Nephron progenitor cell (in vitro differentiated cells): Measurements from ENCODE around the gene ANKRD33B.

ENCODE experiments used
- DNase-seq: peaks from one replicate; pipeline ENCODE4 v3.0.0; 2021
- H3K27ac Mint-ChIP-seq: 2 replicates; pipeline ENCODE4 v1.8.0; 2021; ENCODE audit warnings: mild to moderate bottlenecking, moderate library complexity, mixed read lengths
- H3K27me3 Mint-ChIP-seq: 2 replicates; pipeline ENCODE4 v1.8.0; 2021; ENCODE audit warnings: mild to moderate bottlenecking, low read depth, mixed read lengths; ENCODE audit not compliant: poor library complexity
- H3K36me3 Mint-ChIP-seq: 2 replicates; pipeline ENCODE4 v1.8.0; 2021; ENCODE audit warnings: low read depth, mixed read lengths
- H3K4me1 Mint-ChIP-seq: 2 replicates; pipeline ENCODE4 v1.8.0; 2021; ENCODE audit warnings: mixed read lengths
- H3K4me3 Mint-ChIP-seq: 2 replicates; pipeline ENCODE4 v1.8.0; 2021; ENCODE audit warnings: mild to moderate bottlenecking, moderate library complexity, mixed read lengths
- H3K9me3 Mint-ChIP-seq: 2 replicates; pipeline ENCODE4 v1.8.0; 2021; ENCODE audit warnings: mild to moderate bottlenecking, moderate library complexity, mixed read lengths
- TF ChIP-seq, protein P1 (sequence below): fragments of 200-600 bp; sonication (generic); IDR thresholded peaks from 2 replicates; pipeline ENCODE4 v1.5.0; 2021; ENCODE audit warnings: antibody characterized with exemption

Gene ANKRD33B

GRCh38 chr5:10619649-10620048 is 55.8 kb downstream of the ANKRD33B start:
- Mint-ChIP-seq H3K36me3 (peaks cover 17% of the 10 kb centered on the region), H3K4me1 (peaks cover 5% of the 10 kb centered on the region), H3K27ac (no peak overlapping the region), H3K27me3 (peaks cover 3% of the 10 kb centered on the region), H3K9me3 (peaks cover 22% of the 10 kb centered on the region), H3K4me3 (no peak overlapping the region)
- no peak for DNase-seq
- TF ChIP-seq, protein P1, sequence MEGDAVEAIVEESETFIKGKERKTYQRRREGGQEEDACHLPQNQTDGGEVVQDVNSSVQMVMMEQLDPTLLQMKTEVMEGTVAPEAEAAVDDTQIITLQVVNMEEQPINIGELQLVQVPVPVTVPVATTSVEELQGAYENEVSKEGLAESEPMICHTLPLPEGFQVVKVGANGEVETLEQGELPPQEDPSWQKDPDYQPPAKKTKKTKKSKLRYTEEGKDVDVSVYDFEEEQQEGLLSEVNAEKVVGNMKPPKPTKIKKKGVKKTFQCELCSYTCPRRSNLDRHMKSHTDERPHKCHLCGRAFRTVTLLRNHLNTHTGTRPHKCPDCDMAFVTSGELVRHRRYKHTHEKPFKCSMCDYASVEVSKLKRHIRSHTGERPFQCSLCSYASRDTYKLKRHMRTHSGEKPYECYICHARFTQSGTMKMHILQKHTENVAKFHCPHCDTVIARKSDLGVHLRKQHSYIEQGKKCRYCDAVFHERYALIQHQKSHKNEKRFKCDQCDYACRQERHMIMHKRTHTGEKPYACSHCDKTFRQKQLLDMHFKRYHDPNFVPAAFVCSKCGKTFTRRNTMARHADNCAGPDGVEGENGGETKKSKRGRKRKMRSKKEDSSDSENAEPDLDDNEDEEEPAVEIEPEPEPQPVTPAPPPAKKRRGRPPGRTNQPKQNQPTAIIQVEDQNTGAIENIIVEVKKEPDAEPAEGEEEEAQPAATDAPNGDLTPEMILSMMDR, result no peak

GRCh38 chr5:10620346-10620745 is 56.5 kb downstream of the ANKRD33B start:
- DNase-seq, result no peak
- Mint-ChIP-seq H3K36me3 (peaks cover 17% of the 10 kb centered on the region), H3K9me3 (peaks cover 22% of the 10 kb centered on the region), H3K27ac (no peak overlapping the region), H3K4me3 (no peak overlapping the region), H3K27me3 (peaks cover 3% of the 10 kb centered on the region), H3K4me1 (peaks cover 5% of the 10 kb centered on the region)
- TF ChIP-seq, protein P1, result no peak

GRCh38 chr5:10621832-10622231 is 58.0 kb downstream of the ANKRD33B start:
- Mint-ChIP-seq H3K27me3 (peaks cover 3% of the 10 kb centered on the region), H3K9me3 (peaks cover 22% of the 10 kb centered on the region), H3K4me3 (no peak overlapping the region), H3K27ac (no peak overlapping the region), H3K36me3 (peaks cover 17% of the 10 kb centered on the region), H3K4me1 (peaks cover 17% of the 10 kb centered on the region)
- DNase-seq, result no peak
- TF ChIP-seq, protein P1, result no peak

DNA sequence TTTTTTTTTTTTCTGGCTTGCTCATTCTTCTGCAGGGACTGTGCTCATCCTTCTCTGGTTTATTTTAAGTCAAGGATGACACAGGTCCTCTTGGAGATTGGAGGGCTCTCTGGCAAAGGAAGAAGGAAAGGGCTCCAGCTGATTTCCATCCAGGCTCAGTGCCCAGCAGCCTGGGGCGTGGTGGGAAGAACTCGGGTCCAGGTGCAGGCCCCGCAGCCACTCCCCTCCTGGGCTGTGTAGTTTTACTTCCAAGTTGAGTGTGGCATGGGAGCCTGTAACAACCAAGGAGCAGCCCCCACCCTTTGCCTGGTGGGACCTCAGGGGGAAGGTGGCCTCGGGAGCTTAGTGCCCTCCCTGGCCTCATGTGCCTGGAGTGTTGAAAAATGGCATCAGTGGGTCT is 58.9 kb downstream of the ANKRD33B start:
- peaks cover 26% of the 10 kb centered on the region for H3K4me1 Mint-ChIP-seq
- H3K4me3 Mint-ChIP-seq, result no peak overlapping the region
- H3K27me3 Mint-ChIP-seq, result peaks cover 3% of the 10 kb centered on the region
- no peak for DNase-seq
- no peak overlapping the region for H3K27ac Mint-ChIP-seq
- H3K36me3 Mint-ChIP-seq, result peaks cover 17% of the 10 kb centered on the region
- H3K9me3 Mint-ChIP-seq, result peaks cover 22% of the 10 kb centered on the region
- TF ChIP-seq, protein P1, result no peak

GRCh38 chr5:10623305-10623910 is 59.5 kb downstream of the ANKRD33B start:
- peaks cover 17% of the 10 kb centered on the region for H3K36me3 Mint-ChIP-seq
- TF ChIP-seq, protein P1, result no peak
- no peak overlapping the region for H3K4me3 Mint-ChIP-seq
- H3K9me3 Mint-ChIP-seq, result peaks cover 22% of the 10 kb centered on the region
- peaks cover under 1% of the 10 kb centered on the region for H3K27me3 Mint-ChIP-seq
- H3K27ac Mint-ChIP-seq, result no peak overlapping the region
- DNase-seq, result no peak
- peaks cover 27% of the 10 kb centered on the region for H3K4me1 Mint-ChIP-seq

- Mint-ChIP-seq H3K27me3 (peaks cover 5% of the 10 kb centered on the region), H3K36me3 (peaks cover 17% of the 10 kb centered on the region), H3K9me3 (peaks cover 22% of the 10 kb centered on the region), H3K27ac (no peak overlapping the region), H3K4me1 (peaks cover 27% of the 10 kb centered on the region), H3K4me3 (no peak overlapping the region)
- no peak for DNase-seq
- TF ChIP-seq, protein P1, result no peak
Observed at GRCh38 chr5:10624206-10624605, 60.3 kb downstream of the ANKRD33B start.
